Astrocyte of the hippocampus (primary cell): ENCODE results near the gene RBMY1J.
"Not testable (repeated sequence)": the region's sequence is repeated elsewhere in the genome, so short reads cannot be mapped to it uniquely, and the experiment has no call there.

Experiments
- DNase-seq: peaks from one replicate; pipeline ENCODE4 v3.0.0; 2011; ENCODE audit warnings: low read depth, low spot score

RBMY1J gene

GRCh38 chrY:22403110-22403509 is at the start of gene RBMY1J:
RBMY1J (plus strand) TSS chrY:22403410; CDS start chrY:22405448, 2,038 bp downstream.
- not testable (repeated sequence) for DNase-seq

DNA sequence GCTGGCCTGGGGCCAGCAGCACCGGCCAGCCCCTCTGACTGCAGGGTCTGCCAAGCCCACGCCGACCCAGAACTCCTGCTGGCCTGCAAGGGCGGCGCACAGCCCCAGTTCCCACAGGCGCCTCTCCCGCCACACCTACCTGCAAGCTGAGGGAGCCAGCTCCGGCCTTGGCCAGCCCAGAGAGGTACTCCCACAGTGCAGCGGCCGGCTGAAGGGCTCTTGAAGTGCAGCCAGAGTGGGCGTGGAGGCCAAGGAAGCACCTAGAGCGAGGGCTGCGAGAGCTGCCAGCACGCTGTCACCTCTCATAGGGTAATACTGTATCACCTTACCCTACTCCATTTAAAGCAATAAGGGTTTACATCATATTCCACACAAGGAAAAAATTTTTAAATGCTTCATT is 35.8 kb upstream of the RBMY1J start:
- no peak for DNase-seq

GRCh38 chrY:22370623-22371022 is 32.6 kb upstream of the RBMY1J start:
- DNase-seq, result no peak

GRCh38 chrY:22373494-22373893 is 29.7 kb upstream of the RBMY1J start:
- DNase-seq, result no peak

GRCh38 chrY:22444718-22445396 is 41.6 kb downstream of the RBMY1J start:
- DNase-seq, result not testable (repeated sequence)

GRCh38 chrY:22455522-22455921 is 52.3 kb downstream of the RBMY1J start:
- DNase-seq, result not testable (repeated sequence)

- not testable (repeated sequence) for DNase-seq
Measured at GRCh38 chrY:22461962-22462361, 58.8 kb downstream of the RBMY1J start.
